Fibroblast of mammary gland (primary cell): ENCODE results near the gene PIAS3.
"Not testable (repeated sequence)": the region's sequence is repeated elsewhere in the genome, so short reads cannot be mapped to it uniquely, and the experiment has no call there.

Source experiments
- DNase-seq: peaks from one replicate; pipeline ENCODE4 v3.0.0-alpha.2; 2010; ENCODE audit warnings: low read depth
- H3K4me3 ChIP-seq: 2 replicates; pipeline ENCODE4 v1.5.1; 2011; ENCODE audit warnings: low read depth, mild to moderate bottlenecking, low read length, moderate library complexity; ENCODE audit not compliant: control insufficient read depth
- CTCF ChIP-seq: conservative IDR thresholded peaks from 2 replicates; pipeline ENCODE4 v1.5.1; 2011; ENCODE audit warnings: low read depth, low read length, inconsistent platforms; ENCODE audit not compliant: control insufficient read depth, insufficient read depth

PIAS3 gene

DNA sequence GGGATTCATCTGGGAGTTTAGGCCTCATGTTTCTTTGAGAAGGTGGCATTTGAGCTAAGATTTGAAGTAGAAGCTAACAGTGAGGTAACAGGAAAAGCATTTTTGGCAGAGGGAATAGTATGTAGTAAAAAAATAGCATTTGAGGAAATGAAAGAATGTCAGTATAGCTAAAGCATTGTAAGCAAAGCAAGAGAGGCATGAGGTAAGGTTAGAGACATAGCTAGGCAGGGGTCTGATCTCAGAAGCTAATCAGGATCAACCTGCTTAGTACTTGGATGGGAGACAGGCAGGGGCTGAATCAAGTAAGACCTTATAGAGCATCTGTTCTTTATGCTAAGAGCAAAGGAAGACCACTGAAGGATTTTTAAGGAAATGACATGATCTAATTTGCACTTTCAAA, 30.9 kb downstream of the PIAS3 start:
- TF ChIP-seq CTCF = no peak
- H3K4me3 ChIP-seq = no peak overlapping the region
- no peak for DNase-seq

DNA sequence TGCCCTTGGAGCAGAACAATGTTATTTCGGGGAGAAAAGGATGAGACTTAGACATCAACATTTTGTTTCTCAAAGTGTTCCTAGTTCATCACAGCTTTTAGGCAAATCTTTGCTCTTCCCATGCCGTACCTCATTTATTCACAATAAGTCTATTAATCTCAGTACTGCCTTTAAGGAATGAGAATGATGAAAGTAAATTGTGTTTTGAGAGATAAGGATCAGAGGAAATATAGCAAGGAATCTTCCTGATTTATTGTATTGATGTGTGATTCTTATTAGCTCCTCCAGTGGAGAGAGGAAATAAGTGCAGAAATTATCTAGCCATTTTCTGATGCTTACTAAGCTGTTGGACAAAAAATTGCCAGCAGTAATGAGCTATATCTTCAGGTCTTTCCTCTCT, 32.9 kb downstream of the PIAS3 start:
- no peak overlapping the region for H3K4me3 ChIP-seq
- peak; percentile 7 for TF ChIP-seq CTCF
- no peak for DNase-seq

GRCh38 chr1:145824499-145824842, 34.4 kb downstream of the PIAS3 start:
- no peak for DNase-seq
- H3K4me3 ChIP-seq = peak overlapping the region; percentile 99
- TF ChIP-seq CTCF = no peak

DNA sequence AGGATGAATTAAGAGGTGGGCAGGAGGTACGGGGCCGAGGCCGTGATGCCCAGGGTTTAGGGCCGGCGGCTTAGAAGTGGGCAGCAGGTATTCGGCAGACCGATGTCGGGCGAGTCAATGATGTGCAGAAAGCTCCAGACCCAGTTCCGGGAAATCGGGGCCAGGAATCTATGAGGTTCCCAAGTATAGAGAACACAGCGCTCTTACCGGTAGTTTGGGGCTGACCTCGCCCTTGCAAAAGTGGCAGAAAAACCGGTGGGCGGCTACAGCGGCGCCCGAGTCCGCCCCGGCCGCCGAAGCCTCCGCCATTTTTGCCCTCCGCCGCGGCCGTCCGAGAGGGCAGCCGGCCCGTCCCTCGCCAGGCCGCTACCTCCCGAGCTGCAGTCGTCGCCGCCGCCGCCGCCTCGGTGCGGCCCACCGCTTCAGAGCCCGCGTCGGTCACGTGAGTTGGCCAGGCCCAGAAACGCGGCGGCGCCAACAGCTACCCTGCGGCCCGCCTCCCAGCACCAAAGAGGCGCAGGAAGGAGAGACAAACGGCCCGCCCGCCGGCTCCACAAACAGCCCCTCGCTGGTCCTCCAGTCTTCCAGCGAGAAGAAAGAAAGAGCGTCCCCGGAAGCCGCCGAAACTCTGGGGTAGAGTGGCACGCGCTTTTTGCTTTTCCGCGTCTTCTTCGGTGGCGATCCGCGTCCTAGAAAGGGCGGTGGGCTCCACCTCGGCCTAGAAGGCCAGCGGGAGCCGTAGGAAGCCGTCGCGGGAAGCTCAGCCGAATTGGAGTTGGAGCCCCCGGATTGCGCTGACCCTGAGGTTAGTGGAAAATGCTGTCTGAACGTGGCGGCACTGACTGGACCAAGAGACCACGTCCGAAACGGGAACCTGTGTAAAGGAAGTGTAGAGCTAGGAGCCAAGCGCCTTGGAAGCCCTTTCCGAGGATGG, 35.0 kb downstream of the PIAS3 start, which contains the start of the genes POLR3C and RNF115:
TSS of gene POLR3C (plus strand) at position 636 of the 934 bp plus-strand sequence. CDS start 1,577 bp downstream, outside the sequence.
TSS of gene RNF115 (minus strand) at position 531 of the 934 bp plus-strand sequence. CDS start at position 309, 222 bp downstream.
- no peak for TF ChIP-seq CTCF
- peak within 1 kb of the TSS; percentile 99 for H3K4me3 ChIP-seq
- DNase-seq = peak; percentile 88

GRCh38 chr1:145822779-145823331, 36.0 kb downstream of the PIAS3 start:
- DNase-seq = not testable (repeated sequence)
- H3K4me3 ChIP-seq = peak overlapping the region; percentile 29

GRCh38 chr1:145818095-145818494, 40.8 kb downstream of the PIAS3 start:
- not testable (repeated sequence) for H3K4me3 ChIP-seq
- DNase-seq = peak; percentile 62

GRCh38 chr1:145812977-145813810, 45.7 kb downstream of the PIAS3 start:
- H3K4me3 ChIP-seq, DNase-seq: not testable (repeated sequence)

DNA sequence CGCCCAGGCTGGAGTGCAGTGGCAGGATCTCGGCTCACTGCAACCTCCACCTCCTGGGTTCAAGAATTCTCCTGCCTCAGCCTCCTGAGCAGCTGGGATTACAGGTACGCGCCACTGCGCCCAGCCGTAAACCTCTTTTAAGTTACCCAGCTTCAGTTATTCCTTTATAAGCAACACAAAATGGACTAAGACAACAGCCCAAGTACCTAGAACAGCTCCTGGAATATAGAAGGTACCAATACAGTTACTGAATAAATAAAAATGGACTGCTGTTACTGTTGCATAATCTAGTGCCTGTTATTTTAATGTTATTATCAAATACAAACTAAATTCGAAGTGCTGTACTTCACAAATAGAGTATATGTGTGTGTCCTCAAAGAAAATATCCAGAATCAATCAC, 52.0 kb downstream of the PIAS3 start:
- H3K4me3 ChIP-seq = no peak overlapping the region
- TF ChIP-seq CTCF = no peak
- DNase-seq = no peak
